Thyroid gland (tissue), 4 donors: ENCODE results near the gene RBM39.

Experiments used
- POLR2A ChIP-seq, 2 donors: fragments of 450-650 bp; IDR thresholded peaks; one replicate each; pipeline ENCODE4 v1.6.1; 2017; ENCODE audit warnings: antibody characterized with exemption in 2 of 2, mild to moderate bottlenecking in 2 of 2, moderate library complexity in 1 of 2
- TF ChIP-seq, protein P1 (sequence below), 6 experiments: fragments of 200-600 bp in 3 of 6; fragments of 450-650 bp in 3 of 6; sonication (generic) in 3 of 6; IDR thresholded peaks; one replicate each; pipeline ENCODE4 v1.5.1; 2016 to 2019; ENCODE audit warnings: antibody characterized with exemption in 6 of 6, mild to moderate bottlenecking in 2 of 6, inconsistent platforms in 1 of 6, moderate library complexity in 1 of 6

DNA sequence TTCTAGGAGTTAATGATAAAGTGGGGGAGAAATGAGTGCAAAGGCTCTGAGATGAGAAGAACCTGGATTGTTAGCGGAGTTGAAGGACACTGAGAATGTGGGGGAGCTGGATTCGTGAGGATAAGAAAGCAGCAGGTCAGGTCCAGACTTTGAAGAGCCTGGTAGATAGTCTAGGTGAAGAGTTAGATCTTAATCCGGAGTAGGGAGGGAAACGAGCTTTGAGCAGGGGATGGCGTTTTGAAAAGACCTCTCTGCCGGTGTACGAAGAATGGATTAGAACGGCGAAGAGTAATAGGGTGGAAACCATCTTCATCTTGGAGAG, 29.3 kb upstream of the RBM39 start:
- TF ChIP-seq, protein P1, sequence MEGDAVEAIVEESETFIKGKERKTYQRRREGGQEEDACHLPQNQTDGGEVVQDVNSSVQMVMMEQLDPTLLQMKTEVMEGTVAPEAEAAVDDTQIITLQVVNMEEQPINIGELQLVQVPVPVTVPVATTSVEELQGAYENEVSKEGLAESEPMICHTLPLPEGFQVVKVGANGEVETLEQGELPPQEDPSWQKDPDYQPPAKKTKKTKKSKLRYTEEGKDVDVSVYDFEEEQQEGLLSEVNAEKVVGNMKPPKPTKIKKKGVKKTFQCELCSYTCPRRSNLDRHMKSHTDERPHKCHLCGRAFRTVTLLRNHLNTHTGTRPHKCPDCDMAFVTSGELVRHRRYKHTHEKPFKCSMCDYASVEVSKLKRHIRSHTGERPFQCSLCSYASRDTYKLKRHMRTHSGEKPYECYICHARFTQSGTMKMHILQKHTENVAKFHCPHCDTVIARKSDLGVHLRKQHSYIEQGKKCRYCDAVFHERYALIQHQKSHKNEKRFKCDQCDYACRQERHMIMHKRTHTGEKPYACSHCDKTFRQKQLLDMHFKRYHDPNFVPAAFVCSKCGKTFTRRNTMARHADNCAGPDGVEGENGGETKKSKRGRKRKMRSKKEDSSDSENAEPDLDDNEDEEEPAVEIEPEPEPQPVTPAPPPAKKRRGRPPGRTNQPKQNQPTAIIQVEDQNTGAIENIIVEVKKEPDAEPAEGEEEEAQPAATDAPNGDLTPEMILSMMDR (IDR thresholded peaks at IDR 0.05), result no peak
- TF ChIP-seq POLR2A (IDR thresholded peaks at IDR 0.05), result no peak
